ENCODE results near the gene PTEN. TPM values are rescaled to one million over a fixed set of nuclear protein-coding genes. Genes with fewer than 3 reads are reported as not detected.

Gene PTEN
- polyA plus RNA-seq, 1 experiment = 29.6 TPM

DNA sequence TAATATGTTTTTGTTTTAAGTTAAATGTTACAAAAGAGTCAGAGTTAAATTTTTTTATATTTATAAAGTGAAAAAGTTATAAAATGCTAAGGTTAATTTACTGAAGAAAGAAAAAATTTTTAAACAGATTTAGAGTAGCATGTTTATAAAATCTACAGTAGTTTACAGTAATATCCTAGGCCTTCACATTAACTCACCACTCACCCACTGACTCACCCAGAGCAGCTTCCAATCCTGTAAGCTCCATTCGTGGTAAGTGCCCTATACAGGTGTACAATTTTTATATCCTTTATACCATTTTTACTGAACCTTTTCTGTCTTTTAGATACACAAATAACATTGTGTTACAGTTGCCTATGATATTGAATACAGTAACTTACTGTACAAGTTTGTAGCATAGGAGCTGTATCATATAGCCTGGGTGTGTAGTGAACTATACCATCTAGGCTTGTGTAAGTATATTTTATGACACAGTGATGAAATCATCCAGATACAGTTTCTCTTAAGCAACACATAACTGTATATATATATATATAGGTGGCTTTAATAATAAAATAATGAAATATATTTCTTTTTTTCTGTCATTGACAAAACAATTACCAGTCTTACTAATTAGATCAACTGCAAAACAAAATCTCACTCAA is 79.6 kb downstream of the PTEN start:
- Histone ChIP-seq H3K27me3 (ENCODE audit: control insufficient read depth, insufficient read depth, low read length) (no peaks in the 10 kb centered on the region), H3K36me3 (ENCODE audit: control insufficient read depth, insufficient read depth, low read length) (peaks cover 6% of the 10 kb centered on the region), H3K4me3 (ENCODE audit: low read depth, low read length) (no peak overlapping the region)
- no peak for DNase-seq (ENCODE audit: low read depth)
- ChIA-PET POLR2A (no interaction called here), CTCF (no interaction called here)
- TF ChIP-seq CTCF (IDR thresholded peaks at IDR 0.05; ENCODE audit: insufficient read depth, low read depth, low read length) = no peak

GRCh38 chr10:87945984-87946383 is 82.6 kb downstream of the PTEN start:
- CTCF ChIA-PET = no interaction called here
- Histone ChIP-seq H3K27me3 (ENCODE audit: control insufficient read depth, insufficient read depth, low read length) (no peaks in the 10 kb centered on the region), H3K36me3 (ENCODE audit: control insufficient read depth, insufficient read depth, low read length) (peaks cover 5% of the 10 kb centered on the region), H3K4me3 (ENCODE audit: low read depth, low read length) (no peak overlapping the region)
- no peak for DNase-seq (ENCODE audit: low read depth)
- TF ChIP-seq CTCF (IDR thresholded peaks at IDR 0.05; ENCODE audit: insufficient read depth, low read depth, low read length) = no peak
- POLR2A ChIA-PET = no interaction called here

- no peaks in the 10 kb centered on the region for H3K27me3 ChIP-seq (ENCODE audit: control insufficient read depth, insufficient read depth, low read length)
- ChIA-PET POLR2A (no interaction called here), CTCF (interaction anchor here (1.0 to 1.2 kb wide), 3 partner anchors 12 to 20 kb away, joined by 3 to 4 read pairs (median 3); no protein-coding TSS in a partner anchor)
- H3K4me3 ChIP-seq (ENCODE audit: low read depth, low read length) = no peak overlapping the region
- H3K36me3 ChIP-seq (ENCODE audit: control insufficient read depth, insufficient read depth, low read length) = peaks cover 6% of the 10 kb centered on the region
- no peak for DNase-seq (ENCODE audit: low read depth)
- TF ChIP-seq CTCF (IDR thresholded peaks at IDR 0.05; ENCODE audit: insufficient read depth, low read depth, low read length) = no peak
Measured at GRCh38 chr10:87952612-87953011, 89.2 kb downstream of the PTEN start.

DNA sequence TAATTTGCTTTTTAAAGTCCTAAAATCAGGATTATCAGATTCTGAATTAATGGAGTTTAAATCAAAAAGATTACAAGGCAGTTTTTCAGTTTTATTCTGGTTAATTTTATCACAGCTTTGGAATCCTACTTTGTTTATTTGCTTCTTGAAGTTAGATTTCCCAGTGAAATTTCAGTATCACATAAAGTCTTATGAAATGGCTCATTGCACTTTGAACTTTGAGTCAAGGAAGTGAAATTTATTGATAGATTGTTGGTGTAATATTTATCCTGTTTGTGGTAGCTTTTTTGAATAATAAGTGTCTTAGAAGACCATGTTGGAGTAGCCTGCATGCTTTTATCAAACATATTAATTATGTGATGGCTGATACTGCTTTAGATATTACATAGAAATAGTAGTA is 92.6 kb downstream of the PTEN start:
- CTCF ChIA-PET = no interaction called here

GRCh38 chr10:87957702-87958101 is 94.3 kb downstream of the PTEN start:
- CTCF ChIA-PET = no interaction called here
- POLR2A ChIA-PET = no interaction called here
- Histone ChIP-seq H3K36me3 (ENCODE audit: control insufficient read depth, insufficient read depth, low read length) (peaks cover 2% of the 10 kb centered on the region), H3K27me3 (ENCODE audit: control insufficient read depth, insufficient read depth, low read length) (no peaks in the 10 kb centered on the region), H3K4me3 (ENCODE audit: low read depth, low read length) (no peak overlapping the region)
- DNase-seq (ENCODE audit: low read depth) = no peak
- TF ChIP-seq CTCF (IDR thresholded peaks at IDR 0.05; ENCODE audit: insufficient read depth, low read depth, low read length) = no peak

More for the DNA sequence above, 92.6 kb downstream of the PTEN start:
- Histone ChIP-seq H3K27me3 (ENCODE audit: control insufficient read depth, insufficient read depth, low read length) (no peaks in the 10 kb centered on the region), H3K4me3 (ENCODE audit: low read depth, low read length) (no peak overlapping the region), H3K36me3 (ENCODE audit: control insufficient read depth, insufficient read depth, low read length) (peaks cover 6% of the 10 kb centered on the region)
- POLR2A ChIA-PET = no interaction called here
- DNase-seq (ENCODE audit: low read depth) = no peak
- no peak for TF ChIP-seq CTCF (IDR thresholded peaks at IDR 0.05; ENCODE audit: insufficient read depth, low read depth, low read length)
